T follicular helper cell (primary cell): Measurements from ENCODE around the gene SLC25A23.
A peak's percentile ranks its signal among the peaks of the same experiment; 100 is the strongest.
"Not testable (repeated sequence)": the region's sequence is repeated elsewhere in the genome, so short reads cannot be mapped to it uniquely, and the experiment has no call there.

ENCODE experiments used
- DNase-seq: peaks from one replicate; pipeline ENCODE4 v3.0.0-alpha.2; 2020; ENCODE audit warnings: low read depth

The SLC25A23 gene

DNA sequence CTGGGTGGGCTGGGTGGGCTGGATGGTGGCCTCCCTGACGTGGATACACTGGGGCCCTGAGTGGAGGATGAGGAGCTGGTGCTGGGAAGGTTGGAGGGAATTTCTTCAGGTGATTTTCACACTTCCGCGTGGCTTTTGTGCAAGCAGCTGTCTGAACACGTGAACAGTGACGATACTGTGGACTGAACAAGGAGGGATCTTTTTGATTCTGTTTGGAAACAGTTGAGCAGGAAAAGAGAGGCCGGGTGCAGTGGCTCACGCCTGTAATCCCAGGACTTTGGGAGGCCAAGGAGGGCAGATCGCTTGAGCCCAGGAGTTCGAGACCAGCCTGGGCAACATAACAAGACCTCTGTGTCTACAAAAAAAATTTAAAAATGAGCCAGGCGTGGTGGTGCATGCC is 57.5 kb downstream of the SLC25A23 start:
- no peak for DNase-seq

DNA sequence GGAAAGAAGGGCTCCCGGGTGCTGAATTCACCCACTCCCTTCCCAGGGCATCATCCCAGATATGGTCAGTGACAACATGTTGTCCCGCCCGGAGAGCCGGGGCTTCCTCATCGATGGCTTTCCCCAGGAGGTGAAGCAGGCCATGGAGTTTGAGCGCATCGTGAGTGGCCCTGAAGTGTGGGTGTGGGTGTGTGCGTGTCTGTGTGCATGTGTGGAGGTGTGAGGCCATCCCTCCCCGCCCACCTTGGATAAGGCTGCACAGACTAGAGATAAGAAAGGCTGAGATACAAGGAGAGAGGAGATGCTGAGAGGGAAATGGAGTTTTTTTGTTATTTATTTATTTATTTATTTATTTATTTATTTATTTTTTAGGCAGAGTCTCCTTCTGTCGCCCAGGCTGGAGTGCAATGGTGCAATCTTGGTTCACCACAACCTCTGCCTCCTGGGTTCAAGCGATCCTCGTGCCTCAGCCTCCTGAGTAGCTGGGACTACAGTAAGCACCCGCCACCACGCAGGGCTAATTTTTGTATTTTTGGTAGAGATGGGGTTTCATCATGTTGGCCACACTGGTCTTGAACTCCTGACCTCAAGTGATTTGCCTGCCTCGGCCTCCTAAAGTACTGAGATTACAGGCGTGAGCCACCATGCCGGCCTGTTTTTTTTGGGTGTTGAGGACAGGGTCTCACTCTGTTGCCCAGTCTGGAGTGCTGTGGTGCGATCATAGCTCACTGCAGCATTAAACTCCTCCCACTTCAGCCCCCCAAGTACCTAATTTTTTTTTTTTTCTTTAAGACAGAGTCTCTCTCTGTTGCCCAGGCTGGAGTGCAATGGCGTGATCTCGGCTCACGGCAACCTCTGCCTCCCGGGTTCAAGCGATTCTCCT is 59.3 kb downstream of the SLC25A23 start:
- DNase-seq, result not testable (repeated sequence)

DNA sequence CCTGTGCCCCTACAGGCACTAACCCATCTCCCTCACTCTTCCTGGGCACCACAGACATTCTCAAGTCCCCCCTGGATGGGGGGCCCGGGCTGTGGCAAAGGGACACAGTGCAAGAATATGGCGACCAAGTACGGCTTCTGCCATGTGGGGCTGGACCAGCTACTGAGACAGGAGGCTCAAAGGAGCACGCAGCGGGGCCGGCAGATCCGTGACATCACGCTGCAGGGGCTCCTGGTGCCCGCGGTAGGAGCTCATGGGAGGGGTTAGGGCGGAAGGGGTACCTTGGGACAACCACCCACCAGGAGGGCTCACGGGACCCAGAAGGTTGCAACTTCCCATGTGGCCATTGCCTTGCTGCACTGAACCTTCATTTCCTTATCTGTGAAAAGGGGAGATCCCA is 63.3 kb downstream of the SLC25A23 start:
- no peak for DNase-seq

DNA sequence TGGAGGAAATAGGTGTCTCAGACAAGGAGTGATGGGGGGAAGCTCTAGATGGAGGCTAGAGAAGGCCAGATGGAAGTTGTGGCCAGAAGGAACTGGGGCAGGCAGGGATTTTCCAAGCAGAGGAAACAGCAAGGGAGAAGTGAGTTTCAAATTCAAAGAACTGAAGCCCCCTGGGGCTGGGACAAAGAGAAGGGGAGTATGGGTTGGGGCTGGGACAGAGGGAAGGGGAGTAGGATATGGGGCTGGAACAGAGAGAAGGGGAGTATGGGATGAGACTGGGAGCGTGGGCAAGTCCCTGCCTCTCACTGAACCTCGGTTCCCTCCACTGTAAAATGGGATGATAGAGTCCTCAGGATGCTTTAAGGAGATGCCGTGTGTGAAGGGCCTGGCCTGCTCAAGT is 64.8 kb downstream of the SLC25A23 start:
- no peak for DNase-seq

- no peak for DNase-seq
Measured at GRCh38 chr19:6393983-6394412, 65.6 kb downstream of the SLC25A23 start.

DNA sequence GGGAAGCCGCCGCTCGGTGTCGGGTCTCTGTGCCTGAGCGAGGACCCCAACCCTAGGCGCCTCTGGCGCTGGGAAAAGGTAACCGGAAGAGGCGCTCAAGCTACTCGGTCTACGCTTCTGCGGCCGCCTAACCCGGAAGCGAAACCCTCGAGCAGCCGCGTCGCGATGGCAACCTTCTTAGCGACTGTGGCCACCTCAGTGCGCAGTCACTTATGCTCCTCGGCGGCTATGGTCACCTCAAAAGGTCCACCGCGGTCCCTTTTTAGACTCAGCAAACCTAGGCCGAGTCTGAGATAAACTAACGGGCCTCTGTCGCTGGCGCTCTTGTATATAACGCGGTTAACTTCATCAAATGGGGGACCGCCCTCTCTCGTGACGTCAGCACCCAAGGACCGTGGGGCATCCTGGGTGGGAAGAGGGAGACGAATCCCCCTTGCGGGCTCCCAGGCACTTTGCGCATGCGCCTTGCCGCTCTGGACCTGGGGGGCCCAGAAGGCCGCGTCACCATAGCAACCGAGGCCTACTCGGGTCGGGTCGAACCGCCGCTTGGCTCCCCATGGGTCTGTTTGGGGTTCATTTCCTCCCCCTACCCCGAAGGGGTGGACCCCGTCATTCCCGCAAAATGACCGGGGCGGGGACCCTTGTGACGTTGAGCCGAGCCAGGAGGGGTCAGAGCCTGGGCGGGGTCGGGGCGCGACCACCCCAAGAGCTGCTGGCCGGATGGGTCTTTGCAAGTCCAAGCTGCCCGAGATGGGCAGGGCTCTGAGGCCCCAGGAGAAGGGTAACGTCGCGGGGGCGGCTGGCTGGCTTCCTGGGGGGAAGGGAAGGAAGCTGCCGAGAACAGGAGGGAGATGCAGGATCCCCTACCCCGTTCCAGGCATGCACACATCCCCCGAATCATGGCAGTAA is 66.3 kb downstream of the SLC25A23 start, which contains the start of gene GTF2F1:
Gene GTF2F1 (minus strand): TSS at position 91 of the 909 bp plus-strand sequence. CDS start 169 bp downstream, outside the sequence.
- peak; percentile 92 for DNase-seq

DNA sequence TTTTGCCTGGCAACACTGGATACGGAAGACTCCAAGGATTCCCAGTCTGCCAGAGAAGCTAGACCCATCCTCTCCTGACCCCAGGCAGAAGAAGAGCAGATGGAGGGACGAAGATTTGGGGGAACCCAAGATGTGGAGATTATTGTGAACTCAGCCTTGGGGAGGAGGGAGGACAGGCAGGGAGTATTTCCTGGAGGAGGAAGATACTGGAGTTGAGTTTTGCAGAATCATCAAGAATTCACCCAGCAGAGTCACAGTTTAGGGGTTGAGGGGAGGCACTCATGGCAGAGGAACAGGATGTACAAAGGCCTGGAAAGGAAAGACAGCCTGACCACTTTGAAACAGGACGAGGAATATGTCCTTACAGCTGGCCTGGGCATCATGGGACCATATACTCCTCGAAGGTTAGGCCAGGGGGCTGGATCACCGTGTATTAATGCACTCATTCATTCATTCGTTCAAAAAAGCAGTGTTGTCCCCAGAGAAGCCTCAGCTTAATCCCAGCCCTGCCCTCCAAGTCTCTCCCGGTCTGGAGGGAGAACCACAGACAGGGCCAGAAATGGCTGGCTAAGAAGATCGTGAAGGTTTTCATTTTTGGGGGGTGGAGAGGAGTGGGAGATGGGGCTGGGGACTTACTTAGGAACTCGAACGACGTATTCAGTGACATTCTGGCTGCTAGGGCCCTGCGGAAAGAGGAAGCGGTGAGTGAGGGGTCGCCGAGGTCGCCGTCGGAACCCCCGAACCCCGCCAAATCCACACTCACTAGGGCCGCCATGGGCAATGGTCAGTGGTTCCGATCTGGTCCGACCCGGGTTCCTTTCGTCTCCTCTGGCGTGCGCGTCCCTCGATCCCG is 67.1 kb downstream of the SLC25A23 start:
- no peak for DNase-seq
